ENCODE measurements around the gene EEF1G.
A peak's percentile ranks its signal among the peaks of the same experiment; 100 is the strongest.

Gene EEF1G

GRCh38 chr11:62540804-62541701 lies 32.6 kb downstream of the EEF1G start:
- DNase-seq (ENCODE audit: low read depth) = peak; percentile 42

DNA sequence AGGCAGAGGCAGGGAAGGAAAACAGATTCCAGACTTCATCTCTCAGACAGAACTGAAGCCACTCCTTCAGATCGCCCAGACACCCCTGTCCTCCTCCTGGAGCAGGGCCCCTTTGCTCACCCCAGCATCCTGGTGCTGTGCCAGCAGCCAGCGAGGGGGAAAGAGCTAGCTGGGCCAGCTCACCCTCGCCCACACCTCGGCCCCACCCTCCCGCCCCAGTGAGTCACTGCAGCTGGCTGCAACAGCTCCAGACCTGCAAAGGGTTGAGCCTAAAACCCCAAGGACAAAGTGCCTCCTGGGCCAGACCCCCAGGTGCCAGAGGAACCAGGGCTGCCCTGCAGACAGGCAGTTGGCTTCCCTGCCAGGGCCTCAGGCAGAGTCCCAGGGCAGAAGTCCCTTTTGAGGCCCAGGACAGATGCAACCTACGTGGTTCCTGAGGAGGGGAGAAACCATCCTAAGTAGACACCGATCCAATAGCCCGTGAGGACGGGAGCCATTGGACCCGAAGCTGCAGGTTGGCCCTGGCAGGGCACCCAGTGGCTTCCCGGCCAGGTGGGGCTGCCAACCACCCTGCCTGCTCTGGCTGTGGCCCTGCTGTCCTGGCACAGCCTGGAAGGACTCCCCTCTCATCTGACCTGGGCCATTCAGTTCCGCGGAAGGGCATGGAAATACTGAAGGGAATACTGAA lies 34.3 kb downstream of the EEF1G start:
- peak; percentile 67 for DNase-seq (ENCODE audit: low read depth)

DNA sequence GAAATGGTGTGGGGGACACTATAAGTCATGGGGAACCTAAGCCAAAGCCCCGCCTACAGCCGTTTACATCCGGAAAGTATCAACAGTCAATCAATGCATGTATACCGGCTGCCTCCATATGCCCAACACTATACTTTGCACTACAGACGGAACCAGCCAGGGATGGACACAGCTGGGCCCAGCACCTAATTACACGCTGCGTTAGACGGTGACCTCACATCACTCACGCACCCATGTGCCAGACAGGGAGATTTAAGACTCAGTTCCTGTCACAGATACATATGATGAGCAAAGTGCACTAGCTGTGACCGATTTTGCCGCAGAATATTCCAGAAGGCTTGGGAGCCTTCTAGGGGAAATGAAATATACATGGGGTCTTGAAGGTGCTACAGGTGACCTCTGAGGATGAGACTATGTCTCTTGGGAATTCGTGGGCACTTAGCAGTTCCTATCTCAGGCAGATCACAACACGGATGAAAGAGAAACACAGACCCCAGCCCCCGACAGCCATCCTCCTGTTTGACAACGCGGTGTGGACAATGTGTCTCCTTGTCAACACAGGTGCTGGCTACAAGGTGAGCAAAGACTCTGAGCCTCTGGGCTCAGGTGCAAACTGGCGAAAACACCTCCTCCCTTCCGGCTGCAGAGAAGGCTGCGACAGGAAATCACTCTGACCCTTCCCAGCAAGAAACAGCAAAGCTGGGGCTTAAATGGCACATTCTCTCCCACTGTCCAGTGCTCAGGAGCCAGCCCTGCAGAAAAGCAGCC lies 35.0 kb downstream of the EEF1G start:
- no peak for DNase-seq (ENCODE audit: low read depth)

DNA sequence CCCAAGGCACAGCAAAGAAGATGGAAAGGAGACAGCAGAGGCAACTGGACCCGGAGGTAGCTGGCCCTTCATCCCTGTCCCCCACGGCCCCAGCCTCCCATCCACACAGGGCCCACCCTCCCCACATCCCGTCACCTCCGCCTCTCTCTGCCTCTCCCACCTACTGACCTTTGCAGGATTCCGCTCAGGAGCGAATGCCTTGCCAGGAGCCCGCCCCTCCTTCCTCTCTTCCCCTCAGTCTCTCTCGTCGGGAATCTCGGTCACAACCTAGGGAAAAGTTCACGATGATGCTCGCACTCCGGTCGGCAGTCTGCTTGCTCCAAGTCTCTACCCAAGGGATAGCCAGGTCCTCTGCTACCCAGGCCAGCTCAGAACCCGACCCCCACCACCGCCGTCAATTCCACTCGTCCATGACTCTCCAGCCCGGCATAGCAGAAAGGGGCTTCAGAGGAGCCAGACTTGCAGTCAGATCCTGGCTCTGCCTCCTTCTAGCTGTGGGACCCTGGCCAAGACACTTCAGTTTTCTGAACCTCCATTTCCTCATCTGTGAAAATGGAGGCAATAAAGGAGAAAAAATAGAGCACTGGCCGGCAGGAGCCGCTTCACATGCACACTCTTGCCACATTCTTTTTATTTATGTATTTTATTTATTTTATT lies 37.3 kb downstream of the EEF1G start:
- DNase-seq (ENCODE audit: low read depth) = no peak

DNA sequence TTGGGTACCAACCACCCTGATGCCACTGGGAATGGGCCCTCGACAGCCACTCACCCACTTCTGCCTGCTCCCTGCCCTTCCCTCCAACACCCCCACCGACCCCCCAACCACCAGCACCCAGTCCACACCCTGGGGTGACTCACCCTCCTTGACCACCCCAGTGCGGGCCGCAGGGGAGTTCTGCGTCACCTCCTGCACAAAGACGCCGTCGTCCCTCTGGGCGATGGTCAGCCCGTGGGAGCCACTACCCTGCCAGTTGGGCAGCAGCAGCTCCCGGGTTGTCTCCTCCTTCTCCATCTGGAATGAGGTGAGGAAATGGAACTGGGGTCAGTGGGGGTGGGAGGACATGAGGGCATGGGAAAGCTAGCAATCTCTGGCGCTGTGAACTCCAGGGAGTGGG lies 37.9 kb downstream of the EEF1G start:
- no peak for DNase-seq (ENCODE audit: low read depth)

- DNase-seq (ENCODE audit: low read depth) = no peak
These were observed 38.7 kb downstream of the EEF1G start for GRCh38 chr11:62534779-62535545.

DNA sequence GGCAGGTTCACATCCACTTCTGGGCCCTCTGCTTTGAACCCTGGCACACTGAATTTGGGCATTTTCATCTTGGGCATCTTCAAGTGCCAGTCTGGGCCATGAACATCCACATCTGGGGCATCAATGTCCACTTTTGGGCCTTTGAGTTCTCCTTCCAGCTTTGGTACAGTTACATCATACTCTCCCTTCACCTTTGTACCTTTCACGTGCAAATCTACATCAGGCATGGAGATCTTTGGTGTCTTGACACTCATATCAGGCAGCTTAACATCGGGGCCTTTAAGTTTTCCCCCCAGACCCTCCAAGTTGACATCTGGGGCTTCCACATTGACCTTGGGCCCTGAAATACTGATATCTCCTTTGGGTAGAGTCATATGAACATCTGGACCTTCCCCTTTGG lies 41.6 kb downstream of the EEF1G start:
- DNase-seq (ENCODE audit: low read depth) = no peak

- DNase-seq (ENCODE audit: low read depth) = no peak
These were observed 56.8 kb downstream of the EEF1G start for GRCh38 chr11:62516736-62517371.

- no peak for DNase-seq (ENCODE audit: low read depth)
These were observed 59.5 kb downstream of the EEF1G start for GRCh38 chr11:62514151-62514550.

DNA sequence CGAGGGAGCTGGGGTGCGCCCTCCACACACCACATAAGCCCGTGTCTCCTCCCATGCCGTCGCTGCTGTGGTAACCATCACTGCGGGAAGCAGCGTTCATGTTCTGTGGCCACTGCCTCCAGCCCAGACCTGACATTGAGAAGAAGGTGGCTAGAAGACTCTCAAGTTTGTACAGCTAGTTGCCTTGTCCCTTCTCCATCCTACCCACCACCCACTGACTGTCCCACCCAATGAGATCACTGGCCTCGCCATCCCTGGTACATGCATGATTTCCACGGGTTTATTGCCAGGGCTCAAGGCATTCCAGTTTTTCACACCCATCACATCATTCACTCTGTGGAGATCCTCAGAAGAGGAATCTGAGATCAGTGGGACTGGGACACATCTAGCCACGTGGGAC lies 60.1 kb downstream of the EEF1G start:
- DNase-seq (ENCODE audit: low read depth) = no peak

DNA sequence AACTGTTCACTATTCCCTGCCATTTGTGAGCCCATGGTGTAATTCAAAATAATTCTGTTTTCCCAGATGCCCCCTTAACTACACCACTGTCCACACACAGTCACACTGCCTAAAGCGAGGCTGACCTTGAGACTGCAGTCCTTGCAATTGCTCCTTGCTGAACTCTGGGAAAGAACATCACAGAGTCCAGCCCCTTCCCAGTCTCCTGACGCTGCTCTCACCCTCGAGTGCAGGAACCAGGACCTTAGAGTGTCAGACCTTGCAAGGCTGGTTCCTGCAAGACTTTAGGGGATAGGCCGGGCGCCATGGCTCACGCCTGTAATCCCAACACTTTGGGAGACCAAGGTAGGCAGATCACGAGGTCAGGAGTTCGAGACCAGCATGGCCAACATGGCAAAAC lies 60.7 kb downstream of the EEF1G start:
- no peak for DNase-seq (ENCODE audit: low read depth)
